MV-4-11 (cell line): Measurements from ENCODE around the gene IL22RA2.
"Not testable (repeated sequence)": the region's sequence is repeated elsewhere in the genome, so short reads cannot be mapped to it uniquely, and the experiment has no call there.

Experiments
- DNase-seq: peaks from one replicate; lab custom pipeline; 2025; lab: John Stamatoyannopoulos, UW

Gene IL22RA2, protein sequence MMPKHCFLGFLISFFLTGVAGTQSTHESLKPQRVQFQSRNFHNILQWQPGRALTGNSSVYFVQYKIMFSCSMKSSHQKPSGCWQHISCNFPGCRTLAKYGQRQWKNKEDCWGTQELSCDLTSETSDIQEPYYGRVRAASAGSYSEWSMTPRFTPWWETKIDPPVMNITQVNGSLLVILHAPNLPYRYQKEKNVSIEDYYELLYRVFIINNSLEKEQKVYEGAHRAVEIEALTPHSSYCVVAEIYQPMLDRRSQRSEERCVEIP

DNA sequence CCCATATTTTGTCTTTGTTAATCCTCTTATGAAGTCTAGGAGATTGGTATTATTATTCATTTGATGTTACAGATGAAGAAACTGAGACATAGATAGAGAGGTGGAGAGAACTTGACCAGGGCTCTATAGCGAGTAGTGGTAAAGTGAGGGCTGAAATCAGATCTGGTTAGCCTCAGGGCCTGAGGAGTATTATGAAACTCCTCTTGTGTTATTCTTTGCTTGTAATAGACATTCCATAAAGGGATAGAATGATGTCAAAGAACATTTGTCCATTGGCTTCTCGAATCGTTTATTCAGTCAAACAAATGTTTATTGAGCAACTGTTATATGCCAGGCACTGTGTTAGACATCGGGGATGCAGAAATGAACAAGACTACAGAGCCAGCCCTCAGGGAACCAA lies at the start of gene IL22RA2:
Gene IL22RA2 (minus strand): TSS at position 144 of the 400 bp plus-strand sequence. CDS start 11,895 bp downstream, outside the sequence.
- no peak for DNase-seq

DNA sequence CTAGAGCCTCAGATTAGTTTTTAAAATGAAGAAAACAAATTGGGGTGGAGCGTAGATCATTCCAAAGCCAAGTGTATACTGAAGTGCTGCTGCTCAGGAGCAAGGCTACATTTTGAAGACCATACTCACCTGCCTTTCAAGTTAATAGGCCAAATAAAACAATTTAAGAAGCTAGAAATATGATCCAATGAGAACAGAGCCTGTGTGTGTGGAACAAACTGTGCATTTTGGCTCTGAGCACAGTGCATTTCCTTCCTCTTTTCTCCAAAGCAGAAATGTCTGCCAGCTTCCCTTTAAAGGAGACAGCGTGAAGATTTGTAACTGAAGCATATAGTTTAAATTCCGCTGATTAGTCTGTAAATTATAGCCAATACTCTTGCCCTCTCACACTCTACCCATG lies 48.9 kb upstream of the IL22RA2 start:
- DNase-seq = peak; percentile 89

DNA sequence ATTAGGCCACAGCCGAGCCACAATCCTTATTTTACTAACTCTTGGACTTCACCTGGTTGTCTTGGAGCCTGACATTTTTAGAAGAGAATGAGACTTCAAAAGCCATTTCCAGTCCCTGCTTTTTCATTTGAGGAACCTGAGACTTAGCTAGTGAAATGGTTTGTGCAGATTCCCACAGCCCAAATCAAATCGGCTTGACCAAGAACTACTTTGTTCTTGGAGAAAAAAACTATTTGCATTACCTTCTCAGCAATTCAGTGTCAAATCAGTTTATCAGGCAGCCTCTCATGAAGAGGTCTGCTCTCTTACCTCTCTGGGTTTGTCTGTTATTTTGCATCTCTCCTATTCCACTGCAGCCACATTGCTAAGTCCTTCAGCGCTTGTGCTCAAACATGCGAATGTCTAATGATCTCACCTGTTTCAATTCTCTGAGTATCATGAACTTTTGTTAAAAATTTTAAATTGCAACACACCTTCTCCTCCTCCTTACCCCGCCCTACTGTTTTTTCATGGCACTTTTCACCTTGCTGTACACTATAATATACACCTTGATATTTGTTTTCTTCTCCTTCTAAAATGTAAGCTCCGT lies 46.3 kb upstream of the IL22RA2 start:
- DNase-seq = no peak

DNA sequence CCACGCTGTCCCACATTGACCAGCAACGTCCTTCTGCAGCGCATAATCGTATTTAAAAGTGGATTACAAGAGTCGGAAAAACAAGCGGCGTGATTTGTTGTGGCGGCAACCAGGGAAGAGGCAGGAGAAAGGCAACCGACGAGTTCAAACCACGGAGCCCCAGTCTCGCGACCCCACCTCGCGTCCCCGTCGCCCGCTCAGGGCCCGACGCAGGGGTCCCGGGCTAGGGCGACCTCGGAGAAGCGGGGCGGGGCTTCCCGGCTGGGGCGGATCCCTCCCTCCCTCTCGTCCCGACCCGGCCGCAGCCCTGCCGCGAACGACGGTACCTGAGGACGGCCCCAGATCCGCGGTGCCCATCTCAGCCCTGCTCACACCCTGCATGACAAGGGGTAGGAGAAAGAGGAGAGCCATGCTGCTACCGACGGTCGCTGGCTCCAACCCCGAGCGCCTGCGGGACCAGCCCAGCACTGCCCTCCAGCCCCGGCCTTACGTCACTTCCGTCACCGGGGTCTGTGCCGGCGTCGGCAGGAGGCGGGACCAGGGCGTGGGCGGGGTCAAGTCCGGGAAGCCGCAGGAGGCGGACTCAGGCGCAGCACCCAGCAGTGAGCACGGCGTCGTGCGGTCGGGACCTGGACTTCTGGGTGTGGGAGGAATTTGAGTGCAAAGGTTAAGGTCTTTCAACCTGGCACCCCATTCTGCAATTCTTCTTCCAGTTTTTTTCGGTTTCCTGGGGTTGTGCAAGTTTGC lies 45.6 kb upstream of the IL22RA2 start, which contains the start of gene IFNGR1:
Gene IFNGR1 (minus strand): TSS at position 469 of the 747 bp plus-strand sequence. CDS start 58 bp downstream, at position 411.
- peak; percentile 92 for DNase-seq

DNA sequence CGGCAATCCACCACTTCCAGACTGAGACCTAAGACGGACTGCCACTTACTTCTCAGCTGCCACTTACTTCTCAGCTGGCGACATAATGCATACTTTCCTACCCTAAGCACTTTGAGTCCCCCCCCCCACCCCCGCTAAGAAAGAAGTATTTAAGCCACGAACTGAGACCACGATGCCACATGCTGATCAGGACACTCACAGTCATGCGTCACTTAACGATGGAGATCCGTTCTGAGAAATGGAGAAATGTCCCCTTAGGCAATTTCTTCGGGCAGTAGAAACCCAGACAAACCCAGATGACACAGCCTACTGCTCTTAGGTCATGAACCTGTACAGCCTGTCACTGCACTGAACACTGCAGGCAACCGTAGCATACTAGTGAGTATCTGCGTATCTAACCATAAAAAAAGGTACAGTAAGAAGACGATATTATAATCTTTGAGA lies 45.1 kb upstream of the IL22RA2 start:
- peak; percentile 94 for DNase-seq

DNA sequence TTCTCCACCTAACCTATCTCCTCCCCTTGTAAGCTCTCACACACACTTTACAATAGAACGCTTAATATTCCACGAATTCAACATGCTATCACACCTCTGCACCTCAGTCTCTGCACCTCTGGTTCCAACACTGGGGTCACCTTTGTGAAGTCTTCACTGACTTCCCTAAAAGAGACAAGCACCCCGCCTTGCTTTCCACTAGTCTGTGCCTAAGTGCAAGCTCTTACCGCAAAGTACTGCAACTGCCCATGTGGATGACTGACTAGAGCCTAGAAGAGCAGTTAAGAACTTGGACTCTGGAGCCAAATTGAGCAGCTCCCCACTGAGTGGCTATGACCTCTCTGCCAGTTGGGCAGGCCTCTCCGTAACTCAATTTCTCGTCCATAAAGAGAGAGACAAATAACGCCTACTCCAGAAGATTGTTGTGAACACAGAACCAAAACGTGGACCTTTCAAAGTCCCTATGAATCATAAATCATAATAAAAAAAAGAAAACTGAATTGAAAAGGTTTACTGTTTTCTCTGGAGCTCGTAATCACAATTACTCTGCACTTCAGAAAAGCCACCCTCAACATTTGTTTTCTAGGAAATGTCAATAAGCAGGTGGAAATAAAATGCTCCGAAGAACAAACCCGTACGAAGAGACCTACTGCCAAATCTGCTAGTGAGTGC lies 44.5 kb upstream of the IL22RA2 start:
- DNase-seq = peak; percentile 85

DNA sequence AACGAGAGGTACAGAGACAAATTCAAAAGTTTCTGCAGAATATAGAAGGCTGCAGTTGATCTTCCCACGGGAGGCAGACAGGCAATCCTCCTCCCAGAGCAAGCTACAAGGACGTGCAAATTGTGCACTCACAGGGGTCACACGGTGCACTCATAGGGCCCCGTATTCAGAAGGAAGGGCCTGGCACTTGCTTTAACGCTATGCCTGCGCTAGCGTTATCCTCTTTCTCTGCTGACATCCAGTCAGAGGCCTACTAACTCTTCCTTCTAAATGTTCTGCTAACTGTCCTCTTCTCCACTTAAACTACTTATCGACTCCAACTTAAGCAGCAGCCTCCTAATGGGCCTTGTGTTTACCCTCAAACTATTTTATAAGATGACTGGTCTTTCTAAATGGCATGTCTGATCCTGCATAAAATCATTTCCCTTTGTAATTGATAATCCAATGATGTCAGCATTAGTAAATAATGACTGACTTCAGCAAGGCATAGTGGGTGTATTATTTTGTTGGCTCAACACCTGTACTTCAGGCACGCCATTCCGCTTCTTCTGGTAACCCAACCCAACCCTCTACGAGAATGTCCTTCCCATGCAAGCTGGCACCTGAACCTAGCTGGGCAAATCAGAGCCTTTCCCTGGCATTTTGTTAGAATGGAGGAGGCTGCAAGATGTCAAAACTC lies 43.6 kb upstream of the IL22RA2 start:
- DNase-seq = no peak

DNA sequence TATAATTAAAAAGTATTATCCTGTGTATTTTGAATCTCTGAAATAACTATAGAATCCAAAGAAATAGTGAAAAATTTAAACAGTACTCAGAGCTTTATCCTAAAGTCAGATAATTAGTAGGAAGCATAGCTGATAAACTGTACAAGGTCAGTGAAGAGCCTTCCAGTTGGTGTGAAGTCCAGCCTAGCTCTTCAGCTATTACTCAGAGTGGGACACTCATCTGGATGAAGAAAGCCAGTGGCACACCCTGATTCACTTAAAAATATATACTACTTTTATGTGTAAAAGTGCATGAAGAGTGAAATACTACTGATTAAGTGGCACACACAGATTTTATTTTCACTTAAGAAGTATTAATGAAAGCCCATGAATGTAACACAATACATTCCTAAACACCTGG lies 42.7 kb upstream of the IL22RA2 start:
- DNase-seq = no peak

DNA sequence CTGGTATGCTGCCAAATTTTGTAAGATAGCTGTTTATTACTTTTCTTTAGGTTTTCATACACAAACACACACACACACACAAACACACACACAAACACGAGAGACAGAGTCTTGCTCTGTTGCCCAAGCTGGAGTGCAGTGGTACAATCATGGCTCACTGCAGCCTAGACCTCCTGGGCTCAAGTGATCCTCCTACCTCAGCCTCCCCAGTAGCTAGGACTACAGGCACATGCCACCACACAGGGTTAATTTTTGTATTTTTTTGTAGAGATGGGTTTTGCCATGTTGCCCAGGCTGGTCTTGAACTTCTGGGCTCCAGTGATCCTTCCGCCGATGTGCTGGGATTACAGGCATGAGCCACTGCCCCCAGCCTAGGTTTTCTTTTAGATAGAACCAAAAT lies 42.2 kb upstream of the IL22RA2 start:
- DNase-seq = not testable (repeated sequence)

DNA sequence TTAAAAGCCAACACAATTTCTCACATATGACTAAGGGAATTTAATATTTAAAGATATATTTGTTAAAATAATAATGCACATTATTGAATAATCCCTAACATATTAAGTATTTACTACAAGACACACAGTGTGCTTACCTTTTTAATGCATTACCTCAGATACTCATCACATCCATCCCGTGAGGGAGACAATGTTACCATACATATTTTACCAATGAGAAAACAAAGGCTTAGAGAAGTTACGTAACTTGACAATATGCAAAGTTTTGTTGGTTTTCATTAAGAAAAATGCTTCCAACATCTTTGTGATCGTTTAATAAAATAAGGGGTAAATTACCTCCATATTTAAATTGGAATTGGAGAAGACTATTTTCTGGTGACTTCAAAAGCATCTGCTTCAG lies 41.5 kb upstream of the IL22RA2 start:
- no peak for DNase-seq

DNA sequence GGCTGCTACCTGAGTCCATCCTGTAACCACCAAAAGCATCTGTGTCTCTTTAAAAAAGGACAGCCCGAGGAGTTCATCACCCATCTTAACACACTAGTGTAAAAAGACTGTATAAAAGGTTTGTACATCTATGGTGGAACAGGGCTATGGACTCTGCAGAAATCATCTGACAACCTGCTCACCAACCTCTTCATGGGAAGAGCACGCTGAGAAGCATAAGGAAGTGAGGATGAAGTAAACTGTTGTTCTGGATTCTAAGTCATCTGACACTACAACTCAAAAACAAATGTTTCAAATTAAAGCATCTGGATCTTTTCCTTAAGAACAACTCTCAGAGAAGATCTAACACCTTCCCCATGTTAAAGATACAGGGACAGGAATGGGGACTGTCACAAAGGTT lies 40.4 kb upstream of the IL22RA2 start:
- DNase-seq = no peak

DNA sequence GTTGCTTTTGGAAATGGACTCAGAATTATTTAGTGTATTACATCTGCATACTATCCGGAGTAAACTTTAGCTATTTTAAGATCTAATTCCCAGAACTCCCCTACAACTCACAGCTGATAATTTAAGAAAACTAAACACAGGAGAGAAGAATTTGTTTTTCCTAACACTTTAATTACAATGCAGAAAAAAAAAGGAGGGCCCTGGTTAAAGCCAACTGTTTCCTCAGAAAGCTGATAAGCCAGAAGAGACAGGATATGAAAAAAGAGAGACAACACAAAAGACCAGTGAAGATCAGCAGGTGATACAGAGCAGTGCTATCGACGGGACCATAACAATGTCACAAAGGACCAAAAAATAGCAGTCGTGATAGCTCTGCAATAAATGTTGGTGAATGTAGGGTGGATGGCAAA lies 39.9 kb upstream of the IL22RA2 start:
- DNase-seq = no peak

DNA sequence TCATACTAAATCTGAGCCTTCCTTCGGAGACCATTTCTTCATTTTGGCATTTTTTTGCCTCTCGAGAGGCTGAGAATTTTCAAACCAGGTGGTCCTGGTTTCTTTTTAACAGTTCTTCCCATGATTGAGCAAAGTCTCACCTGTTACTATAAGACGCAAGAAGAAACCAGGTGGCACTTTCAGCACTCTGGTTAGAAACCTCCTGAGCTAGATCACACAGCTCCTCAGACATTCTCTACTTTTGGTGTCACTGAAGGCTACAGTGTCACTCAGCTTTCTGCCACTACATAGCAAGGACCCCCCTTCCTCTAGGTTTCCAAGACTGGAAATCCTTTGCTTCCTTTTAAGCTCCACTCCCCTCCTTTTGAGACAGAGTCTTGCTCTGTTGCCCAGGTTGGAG lies 38.5 kb upstream of the IL22RA2 start:
- no peak for DNase-seq

DNA sequence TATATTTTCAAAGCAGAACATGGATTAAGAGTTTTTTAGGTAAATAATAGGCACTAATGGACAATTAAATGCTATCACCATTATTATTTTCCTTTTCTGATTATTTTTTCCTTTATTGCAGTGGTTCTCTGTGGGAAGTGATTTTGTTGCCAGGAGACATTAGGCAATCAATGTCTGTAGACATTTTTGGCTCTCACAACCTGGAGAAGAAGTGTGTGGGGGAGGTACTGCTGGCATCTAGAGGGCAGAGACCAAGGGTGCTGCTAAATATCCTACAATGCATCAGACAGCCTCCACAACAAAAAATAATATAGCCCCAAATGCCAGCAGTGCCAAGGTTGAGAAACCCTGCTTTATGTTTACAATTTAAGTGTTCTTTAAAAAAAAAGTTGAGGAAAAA lies 37.5 kb upstream of the IL22RA2 start:
- no peak for DNase-seq

DNA sequence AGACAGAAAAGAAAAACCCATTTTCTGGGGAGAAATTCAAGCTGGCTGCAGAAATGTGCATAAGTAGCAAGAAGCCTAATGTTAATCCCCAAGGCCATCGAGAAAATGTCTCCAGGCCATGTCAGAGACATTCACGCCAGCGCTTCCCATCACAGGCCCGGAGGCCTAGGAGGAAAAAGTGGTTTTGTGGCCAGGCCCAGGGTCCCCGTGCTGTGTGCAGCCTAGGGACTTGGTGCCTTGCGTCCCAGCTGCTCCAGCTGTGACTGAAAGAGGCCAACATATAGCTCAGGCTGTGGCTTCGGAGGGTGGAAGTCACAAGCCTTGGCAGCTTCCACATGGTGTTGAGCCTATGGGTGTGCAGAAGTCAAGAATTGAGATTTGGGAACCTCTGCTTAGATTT lies 34.8 kb upstream of the IL22RA2 start:
- no peak for DNase-seq

DNA sequence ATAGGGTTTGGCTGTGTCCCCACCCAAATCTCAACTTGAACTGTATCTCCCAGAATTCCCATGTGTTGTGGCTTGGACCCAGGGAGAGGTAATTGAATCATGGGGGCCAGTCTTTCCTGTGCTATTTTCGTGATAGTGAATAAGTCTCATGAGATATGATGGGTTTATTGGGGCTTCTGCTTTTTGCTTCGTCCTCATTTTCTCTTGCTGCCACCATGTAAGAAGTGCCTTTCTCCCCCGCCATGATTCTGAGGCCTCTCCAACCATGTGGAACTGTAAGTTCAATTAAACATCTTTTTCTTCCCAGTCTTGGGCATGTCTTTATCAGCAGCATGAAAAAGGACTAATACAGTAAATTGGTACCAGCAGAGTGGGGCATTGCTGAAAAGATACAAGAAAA lies 34.0 kb upstream of the IL22RA2 start:
- not testable (repeated sequence) for DNase-seq

DNA sequence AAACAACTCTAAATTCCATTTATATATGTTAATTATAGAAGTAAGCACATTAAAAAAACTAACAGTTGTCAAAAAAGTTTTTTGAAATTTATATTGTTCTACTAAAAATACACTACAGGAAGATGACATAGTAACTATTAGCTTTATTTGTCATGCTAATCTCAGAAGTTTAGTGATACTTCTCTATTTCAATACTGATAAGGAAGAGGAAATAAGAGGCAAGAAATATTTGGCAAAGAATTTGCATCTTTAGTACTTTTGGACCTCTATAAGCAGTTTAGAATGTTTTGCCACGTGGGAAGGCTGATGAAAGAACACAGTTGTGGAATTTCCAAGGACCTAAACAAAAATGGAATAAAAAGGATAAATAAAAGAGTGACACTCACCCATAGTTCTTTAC lies 33.1 kb upstream of the IL22RA2 start:
- no peak for DNase-seq

DNA sequence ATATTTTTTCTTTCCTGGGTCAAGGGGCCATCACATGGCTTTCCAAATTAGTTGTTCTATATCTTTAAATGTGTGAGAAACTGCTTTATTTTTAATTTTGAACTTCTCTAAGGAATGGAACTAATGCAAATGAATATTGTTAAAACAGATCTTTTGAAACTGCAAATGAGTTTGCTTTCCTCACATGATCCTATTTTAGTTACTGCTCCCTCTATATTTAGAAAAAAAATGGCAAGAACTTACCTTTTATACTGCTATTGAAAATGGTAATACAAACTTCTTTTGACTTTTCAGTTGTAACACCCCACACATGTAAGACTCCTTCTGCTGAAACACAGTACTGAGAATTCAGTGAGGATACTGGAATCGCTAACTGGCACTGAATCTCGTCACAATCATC lies 29.8 kb upstream of the IL22RA2 start:
- DNase-seq = no peak

DNA sequence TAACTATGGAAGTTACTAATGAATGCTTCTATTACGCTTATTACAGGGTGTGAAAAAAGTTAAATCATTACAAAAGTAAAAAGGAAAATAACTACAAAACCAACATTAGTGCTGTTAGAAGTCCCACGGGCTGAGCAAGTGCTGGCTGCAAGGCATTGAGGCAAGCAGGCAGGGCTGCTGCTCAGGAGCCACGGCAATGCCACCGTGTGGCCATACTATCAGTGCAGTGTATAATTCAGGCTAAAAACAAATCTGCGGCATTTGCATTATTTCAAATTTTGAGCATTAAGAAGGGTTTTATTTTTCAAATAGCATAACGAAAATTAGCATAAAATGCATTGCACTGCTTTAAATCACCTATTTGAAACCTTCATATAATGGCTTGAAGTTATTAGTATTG lies 28.6 kb upstream of the IL22RA2 start:
- DNase-seq = no peak

DNA sequence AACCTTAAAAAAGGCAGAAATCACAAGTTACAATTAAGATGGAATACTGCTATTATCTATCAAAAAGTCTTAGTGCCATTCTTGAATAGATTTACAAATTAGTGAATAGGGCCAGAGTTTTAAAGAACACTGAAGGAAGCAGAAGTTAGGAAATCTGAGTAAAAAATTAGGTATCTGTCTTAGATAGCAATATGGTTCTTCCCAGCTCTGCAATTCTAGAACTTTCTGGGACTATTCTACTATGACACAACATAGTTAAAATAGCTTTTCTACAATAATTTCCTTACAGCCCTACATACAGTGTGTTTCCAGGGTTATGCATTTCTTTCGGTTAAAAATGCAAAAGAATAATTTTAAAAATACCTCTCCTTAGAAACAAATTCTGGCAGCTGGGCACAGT lies 27.6 kb upstream of the IL22RA2 start:
- no peak for DNase-seq

DNA sequence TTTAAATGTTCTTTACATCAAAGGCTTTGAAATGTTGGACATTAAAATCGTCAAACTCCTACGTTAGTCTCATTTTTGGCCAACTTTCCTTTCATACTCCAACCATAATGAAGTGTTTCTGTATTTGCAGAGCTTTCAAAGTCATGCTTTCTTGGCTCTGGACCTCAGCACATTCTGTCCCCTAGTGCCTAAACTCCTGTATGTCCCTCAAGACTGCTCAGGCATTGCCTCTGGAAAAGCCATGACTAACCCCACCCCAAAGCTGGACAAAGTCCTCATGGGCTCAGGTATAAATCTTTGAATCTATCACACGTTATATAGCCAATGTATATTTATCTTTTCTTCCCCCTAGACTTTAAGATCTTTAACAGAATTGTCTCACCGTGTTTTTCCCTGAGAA lies 26.8 kb upstream of the IL22RA2 start:
- no peak for DNase-seq
